SIG-M5 treated with dmso at 0.1 percent for 504 hours (cell line): Measurements from ENCODE around the gene CPNE4.

ENCODE experiments used
- DNase-seq: peaks from one replicate; lab custom pipeline; 2025; ENCODE audit not compliant: unreplicated experiment; lab: John Stamatoyannopoulos, UW

The CPNE4 gene

GRCh38 chr3:131803113-131803512 lies 231.7 kb downstream of the CPNE4 start:
- no peak for DNase-seq

DNA sequence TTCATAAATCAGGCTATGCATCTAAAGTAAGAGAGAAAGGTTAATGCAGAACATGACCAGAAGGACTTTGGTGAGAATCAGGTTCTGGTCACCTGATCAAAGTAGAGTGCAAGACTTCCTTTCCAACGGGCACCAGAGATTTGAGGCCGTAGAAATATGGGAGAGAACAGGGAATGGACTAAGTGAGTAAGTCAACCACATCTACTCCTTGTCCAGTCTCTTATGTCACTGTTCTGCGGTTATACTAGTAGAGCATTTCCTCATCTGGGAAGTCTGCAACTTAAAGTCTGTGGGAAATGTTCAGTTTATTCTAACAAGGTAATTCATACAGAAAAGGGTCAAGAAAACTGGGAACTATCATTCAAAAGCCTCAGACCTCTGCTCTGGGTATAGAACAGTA lies 232.8 kb downstream of the CPNE4 start:
- DNase-seq, result no peak

- no peak for DNase-seq
Measured at GRCh38 chr3:131801566-131801965, 233.2 kb downstream of the CPNE4 start.

- no peak for DNase-seq
Measured at GRCh38 chr3:131797776-131798175, 237.0 kb downstream of the CPNE4 start.

DNA sequence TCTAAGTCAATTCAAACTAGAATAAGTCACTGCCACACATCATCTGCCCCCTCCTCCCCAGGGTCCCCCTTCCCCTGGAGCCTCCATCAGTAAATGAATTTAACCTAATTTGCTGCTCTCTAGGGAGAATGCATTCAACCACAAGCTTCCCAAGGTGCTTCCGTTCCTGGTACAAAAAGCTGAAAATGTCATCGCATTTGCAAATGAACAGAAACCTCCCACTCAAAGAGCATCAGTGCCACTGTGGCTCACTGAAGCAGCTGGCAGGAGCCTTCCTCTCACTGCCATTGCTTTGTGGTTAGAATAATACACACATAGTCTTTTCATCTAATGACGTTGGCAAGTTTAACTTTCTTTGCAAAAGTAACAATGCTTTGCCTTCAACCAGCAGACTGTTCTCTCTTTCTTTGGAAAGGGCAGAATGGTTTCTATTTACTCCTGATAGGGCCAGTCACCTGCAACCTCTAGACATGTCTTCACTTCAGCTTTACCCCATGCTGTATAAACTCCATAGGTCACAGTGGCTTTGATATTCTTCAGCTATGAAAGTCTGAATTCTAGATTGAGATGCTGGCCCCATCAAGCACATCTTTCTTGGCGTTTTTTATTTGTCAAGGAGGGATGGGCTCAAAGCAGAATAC lies 238.1 kb downstream of the CPNE4 start:
- DNase-seq, result no peak

- DNase-seq, result no peak
Measured at GRCh38 chr3:131796111-131796510, 238.7 kb downstream of the CPNE4 start.

DNA sequence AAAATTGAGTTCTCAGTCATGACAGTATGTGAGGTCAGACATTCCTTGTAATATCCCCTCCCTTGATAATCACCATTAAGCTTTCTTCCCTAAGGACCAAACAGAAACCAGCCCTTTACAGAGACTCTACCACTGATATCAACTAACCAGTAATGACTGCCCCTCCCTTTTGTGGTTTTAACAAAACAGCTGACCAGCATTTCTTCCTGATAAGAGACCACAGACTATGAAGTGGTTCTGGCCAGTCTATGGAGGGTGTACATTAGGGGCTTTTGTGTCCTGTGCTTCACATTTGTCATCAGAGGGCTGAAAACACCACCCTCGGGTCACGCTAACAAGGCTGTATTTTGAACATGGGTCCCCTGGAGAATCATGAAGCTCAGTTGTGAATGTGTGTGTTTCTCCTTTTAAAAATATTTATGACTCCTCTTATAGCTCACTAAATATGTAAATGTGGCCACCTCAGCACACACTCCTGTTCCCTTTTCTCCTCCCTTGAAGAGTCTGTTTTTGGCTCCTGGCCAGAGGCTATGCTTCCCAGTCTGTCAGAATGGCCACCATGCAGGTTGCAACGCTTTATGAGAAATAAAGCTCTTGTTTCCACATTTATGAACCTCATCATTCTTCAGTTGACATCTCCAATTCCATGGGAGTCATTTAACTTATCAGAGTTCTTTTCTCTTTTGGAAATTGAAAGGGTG lies 239.3 kb downstream of the CPNE4 start:
- no peak for DNase-seq

- peak; percentile 58 for DNase-seq
Measured at GRCh38 chr3:131794766-131795388, 239.9 kb downstream of the CPNE4 start.

- DNase-seq, result no peak
Measured at GRCh38 chr3:131793870-131794269, 240.9 kb downstream of the CPNE4 start.

DNA sequence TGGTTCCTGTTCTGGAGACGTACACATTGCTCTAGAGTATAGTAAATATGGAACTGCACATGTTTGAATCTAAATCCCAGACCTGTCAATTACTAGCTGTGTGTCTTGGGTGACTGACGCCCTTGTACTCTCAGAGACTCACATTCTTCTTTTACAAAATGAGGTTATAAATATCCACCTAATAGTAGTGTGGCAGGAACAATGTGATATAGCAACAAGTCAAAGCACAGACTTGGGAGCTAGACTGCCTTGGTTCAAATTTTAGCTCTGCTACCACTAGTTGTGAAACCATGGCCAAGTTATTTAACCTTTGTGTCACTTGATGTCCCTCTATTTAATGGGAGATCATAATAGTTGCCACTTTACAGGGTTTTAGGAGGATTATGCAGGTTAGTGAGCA lies 245.6 kb downstream of the CPNE4 start:
- DNase-seq, result no peak

GRCh38 chr3:131786386-131786785 lies 248.4 kb downstream of the CPNE4 start:
- no peak for DNase-seq

DNA sequence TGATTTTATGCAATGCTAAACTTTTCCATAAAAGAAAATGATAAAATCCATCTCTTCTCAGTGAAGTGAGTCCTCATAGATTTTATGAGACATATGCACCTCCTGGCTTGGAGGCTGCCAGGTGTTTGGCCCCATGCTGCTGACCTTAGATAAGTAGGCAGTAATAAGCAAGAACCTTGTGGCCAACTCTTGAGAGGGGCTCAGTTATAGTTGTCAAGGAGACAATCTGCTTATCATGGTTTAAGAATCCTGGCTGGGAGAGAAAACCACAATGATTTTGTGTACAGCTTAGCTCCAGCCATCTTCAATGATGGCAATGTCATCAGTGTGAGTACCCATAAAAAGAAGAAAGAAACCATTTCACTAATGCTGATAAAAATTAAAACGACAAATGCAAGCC lies 252.1 kb downstream of the CPNE4 start:
- no peak for DNase-seq

DNA sequence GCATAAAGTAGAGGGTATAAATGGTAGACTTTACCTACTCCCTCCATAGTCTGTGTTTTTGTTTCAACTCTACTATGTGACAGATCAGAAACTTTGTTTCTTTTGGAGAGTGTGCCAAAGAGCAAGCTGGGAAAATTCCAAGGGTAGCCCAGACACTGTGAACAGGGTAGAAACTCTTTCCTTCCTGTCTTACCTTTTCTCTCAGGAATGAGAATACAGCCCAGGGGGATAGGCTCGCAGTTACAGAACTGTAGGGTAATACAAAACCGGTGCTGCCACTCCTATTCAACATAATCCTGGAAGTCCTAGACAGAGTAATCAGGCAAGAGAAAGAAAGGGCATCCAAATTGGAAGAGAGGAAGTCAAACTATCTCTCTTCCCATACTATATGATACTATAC lies 256.3 kb downstream of the CPNE4 start:
- DNase-seq, result no peak

- no peak for DNase-seq
Measured at GRCh38 chr3:131775650-131776049, 259.2 kb downstream of the CPNE4 start.

GRCh38 chr3:131772269-131773026 lies 262.4 kb downstream of the CPNE4 start:
- no peak for DNase-seq

GRCh38 chr3:131762981-131763564 lies 271.7 kb downstream of the CPNE4 start:
- DNase-seq, result no peak

- no peak for DNase-seq
Measured at GRCh38 chr3:131756405-131756804, 278.4 kb downstream of the CPNE4 start.

- DNase-seq, result no peak
Measured at GRCh38 chr3:131755380-131755779, 279.4 kb downstream of the CPNE4 start.

GRCh38 chr3:131750256-131750655 lies 284.6 kb downstream of the CPNE4 start:
- no peak for DNase-seq

GRCh38 chr3:131749826-131750225 lies 285.0 kb downstream of the CPNE4 start:
- no peak for DNase-seq

DNA sequence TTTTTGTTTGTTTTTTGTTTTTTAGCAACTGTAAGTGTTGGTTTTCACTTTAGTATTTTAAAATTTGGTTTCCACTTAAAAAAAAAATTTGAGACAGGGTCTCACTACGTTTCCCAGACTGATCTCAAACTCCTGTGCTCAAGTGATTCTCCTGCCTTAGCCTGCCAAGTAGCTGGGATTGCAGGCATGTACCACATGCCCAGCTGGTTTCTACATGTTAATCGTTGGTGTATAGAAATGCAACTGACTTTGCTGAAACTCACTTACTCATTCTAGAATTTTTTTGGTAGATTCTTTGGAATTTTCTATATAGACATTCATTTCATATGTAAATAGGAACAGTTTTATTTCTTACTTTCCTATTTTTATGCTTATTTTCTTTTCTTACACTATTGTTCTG lies 287.3 kb downstream of the CPNE4 start:
- no peak for DNase-seq
